ENCODE measurements around the gene DAPK1.

The DAPK1 gene

GRCh38 chr9:87672586-87672985 lies 174.9 kb downstream of the DAPK1 start (continued):
- no peak for TF ChIP-seq PATZ1 (CRISPR knock-in tag; IDR thresholded peaks at IDR 0.05; ENCODE audit: borderline replicate concordance)

GRCh38 chr9:87673446-87674120 lies 175.9 kb downstream of the DAPK1 start:
- TF ChIP-seq ZFP30 (CRISPR knock-in tag; IDR thresholded peaks at IDR 0.05) (no peak), ZNF70 (CRISPR knock-in tag; IDR thresholded peaks at IDR 0.05) (no peak), TOX (CRISPR knock-in tag; IDR thresholded peaks at IDR 0.05; ENCODE audit: borderline replicate concordance) (no peak), ZC3H10 (CRISPR knock-in tag; IDR thresholded peaks at IDR 0.05) (no peak), ZNF565 (CRISPR knock-in tag; conservative IDR thresholded peaks at IDR 0.05; ENCODE audit: low read depth) (no peak), ZNF8 (CRISPR knock-in tag; IDR thresholded peaks at IDR 0.05) (no peak), PATZ1 (CRISPR knock-in tag; IDR thresholded peaks at IDR 0.05; ENCODE audit: borderline replicate concordance) (no peak), CSRNP3 (CRISPR knock-in tag; IDR thresholded peaks at IDR 0.05) (no peak), BACH2 (CRISPR knock-in tag; IDR thresholded peaks at IDR 0.05; ENCODE audit: borderline replicate concordance) (no peak), ISL1 (CRISPR knock-in tag; IDR thresholded peaks at IDR 0.05) (no peak), TCF4 (CRISPR knock-in tag; IDR thresholded peaks at IDR 0.05; ENCODE audit: borderline replicate concordance) (no peak), RARB (CRISPR knock-in tag; IDR thresholded peaks at IDR 0.05) (no peak), SNAI2 (CRISPR knock-in tag; IDR thresholded peaks at IDR 0.05) (no peak), POU6F1 (CRISPR knock-in tag; IDR thresholded peaks at IDR 0.05; ENCODE audit: borderline replicate concordance, low read depth) (no peak), OSR1 (CRISPR knock-in tag; IDR thresholded peaks at IDR 0.05) (no peak), ESRRG (CRISPR knock-in tag; IDR thresholded peaks at IDR 0.05) (no peak), CSDC2 (CRISPR knock-in tag; IDR thresholded peaks at IDR 0.05) (no peak), ZFP3 (CRISPR knock-in tag; IDR thresholded peaks at IDR 0.05) (no peak), TSHZ2 (CRISPR knock-in tag; IDR thresholded peaks at IDR 0.05) (no peak)
- ATAC-seq: no peak

GRCh38 chr9:87674565-87675299 lies 177.1 kb downstream of the DAPK1 start:
- TF ChIP-seq BACH2 (CRISPR knock-in tag; IDR thresholded peaks at IDR 0.05; ENCODE audit: borderline replicate concordance) (no peak), SNAI2 (CRISPR knock-in tag; IDR thresholded peaks at IDR 0.05) (no peak), CSDC2 (CRISPR knock-in tag; IDR thresholded peaks at IDR 0.05) (no peak), ZC3H10 (CRISPR knock-in tag; IDR thresholded peaks at IDR 0.05) (no peak), ISL1 (CRISPR knock-in tag; IDR thresholded peaks at IDR 0.05) (no peak), TSHZ2 (CRISPR knock-in tag; IDR thresholded peaks at IDR 0.05) (no peak), GLIS3 (CRISPR knock-in tag; IDR thresholded peaks at IDR 0.05) (no peak), ZNF565 (CRISPR knock-in tag; conservative IDR thresholded peaks at IDR 0.05; ENCODE audit: low read depth) (no peak), TCF4 (CRISPR knock-in tag; IDR thresholded peaks at IDR 0.05; ENCODE audit: borderline replicate concordance) (no peak), ZFP3 (CRISPR knock-in tag; IDR thresholded peaks at IDR 0.05) (no peak), ESRRG (CRISPR knock-in tag; IDR thresholded peaks at IDR 0.05) (no peak), ARNTL (CRISPR knock-in tag; IDR thresholded peaks at IDR 0.05; ENCODE audit: borderline replicate concordance, low read depth) (no peak), RARB (CRISPR knock-in tag; IDR thresholded peaks at IDR 0.05) (no peak)
- no peak for ATAC-seq

Data from SK-N-SH treated with all-trans-retinoic acid at 6 μM for 48 hours (cell line).